Cardiac muscle cell (in vitro differentiated cells and primary cell): ENCODE data around the gene HEPACAM. TPM values are rescaled to one million over a fixed set of nuclear protein-coding genes. Genes with fewer than 3 reads are reported as not detected.

Experiments used
- DNase-seq, 2 donors: peaks; one replicate each; pipeline versions ENCODE4 v3.0.0 to v3.0.0-alpha.2; 2010 to 2017; ENCODE audit warnings: low read depth in 1 of 2, low spot score in 1 of 2
- H3K27ac ChIP-seq: fragments of 200-600 bp; sonication (generic); 2 replicates; pipeline ENCODE4 v1.5.1; 2016
- H3K27me3 ChIP-seq: fragments of 200-600 bp; sonication (generic); 2 replicates; pipeline ENCODE4 v1.6.0; 2016; ENCODE audit warnings: control low read depth
- H3K36me3 ChIP-seq: fragments of 200-600 bp; sonication (generic); 2 replicates; pipeline ENCODE4 v1.5.1; 2016; ENCODE audit warnings: control low read depth
- H3K4me1 ChIP-seq: fragments of 200-600 bp; sonication (generic); 2 replicates; pipeline ENCODE4 v1.8.1; 2017; ENCODE audit warnings: low read depth, mild to moderate bottlenecking, mixed run types
- H3K4me3 ChIP-seq: fragments of 200-600 bp; sonication (generic); 2 replicates; pipeline ENCODE4 v1.5.1; 2016; ENCODE audit warnings: mild to moderate bottlenecking
- H3K9me3 ChIP-seq: fragments of 200-600 bp; sonication (generic); 2 replicates; pipeline ENCODE4 v1.5.1; 2017; ENCODE audit warnings: low read depth, mild to moderate bottlenecking, control low read depth
- polyA plus RNA-seq: library from polyadenylated mRNA; unstranded; fragments of >200 nt; fragmentation: Nextera tagmentation; extraction: Ambion mirVana; gene quantifications from 2 replicates; pipeline ENCODE4 v1.2.1, GENCODE V29; 2016
- total RNA-seq: library from RNA; depleted of rRNA; stranded (reverse); fragments of >200 nt; gene quantifications from 2 replicates; pipeline ENCODE4 v1.2.3, GENCODE V29; 2016
- TF ChIP-seq, protein P1 (sequence below): IDR thresholded peaks from 2 replicates; pipeline ENCODE4 v1.5.1; 2012; ENCODE audit warnings: low read depth, mild to moderate bottlenecking, low read length

Gene HEPACAM
- total and polyA plus RNA-seq, 2 experiments from 2014 or later, result 0.12 TPM; not detected in 1

- Histone ChIP-seq H3K27ac (no peak overlapping the region), H3K4me1 (no peaks in the 10 kb centered on the region), H3K27me3 (peaks cover 34% of the 10 kb centered on the region), H3K9me3 (no peaks in the 10 kb centered on the region), H3K4me3 (no peak overlapping the region), H3K36me3 (no peaks in the 10 kb centered on the region)
- TF ChIP-seq, protein P1, sequence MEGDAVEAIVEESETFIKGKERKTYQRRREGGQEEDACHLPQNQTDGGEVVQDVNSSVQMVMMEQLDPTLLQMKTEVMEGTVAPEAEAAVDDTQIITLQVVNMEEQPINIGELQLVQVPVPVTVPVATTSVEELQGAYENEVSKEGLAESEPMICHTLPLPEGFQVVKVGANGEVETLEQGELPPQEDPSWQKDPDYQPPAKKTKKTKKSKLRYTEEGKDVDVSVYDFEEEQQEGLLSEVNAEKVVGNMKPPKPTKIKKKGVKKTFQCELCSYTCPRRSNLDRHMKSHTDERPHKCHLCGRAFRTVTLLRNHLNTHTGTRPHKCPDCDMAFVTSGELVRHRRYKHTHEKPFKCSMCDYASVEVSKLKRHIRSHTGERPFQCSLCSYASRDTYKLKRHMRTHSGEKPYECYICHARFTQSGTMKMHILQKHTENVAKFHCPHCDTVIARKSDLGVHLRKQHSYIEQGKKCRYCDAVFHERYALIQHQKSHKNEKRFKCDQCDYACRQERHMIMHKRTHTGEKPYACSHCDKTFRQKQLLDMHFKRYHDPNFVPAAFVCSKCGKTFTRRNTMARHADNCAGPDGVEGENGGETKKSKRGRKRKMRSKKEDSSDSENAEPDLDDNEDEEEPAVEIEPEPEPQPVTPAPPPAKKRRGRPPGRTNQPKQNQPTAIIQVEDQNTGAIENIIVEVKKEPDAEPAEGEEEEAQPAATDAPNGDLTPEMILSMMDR, result no peak
- DNase-seq, result no peak
Measured at GRCh38 chr11:124877631-124877909, 58.3 kb downstream of the HEPACAM start.

- no peaks in the 10 kb centered on the region for H3K9me3 ChIP-seq
- DNase-seq, result no peak
- H3K27ac ChIP-seq, result no peak overlapping the region
- TF ChIP-seq, protein P1, result no peak
- no peaks in the 10 kb centered on the region for H3K36me3 ChIP-seq
- H3K4me3 ChIP-seq, result peak overlapping the region; percentile 38
- H3K4me1 ChIP-seq, result no peaks in the 10 kb centered on the region
- H3K27me3 ChIP-seq, result peaks cover 40% of the 10 kb centered on the region
Measured at GRCh38 chr11:124876818-124877630, 58.8 kb downstream of the HEPACAM start.

GRCh38 chr11:124875943-124876817, 59.7 kb downstream of the HEPACAM start:
- H3K27ac ChIP-seq, result no peak overlapping the region
- TF ChIP-seq, protein P1, result peak; percentile 67
- H3K27me3 ChIP-seq, result peaks cover 48% of the 10 kb centered on the region
- no peaks in the 10 kb centered on the region for H3K36me3 ChIP-seq
- peak; percentile 89 to 98 for DNase-seq
- H3K4me3 ChIP-seq, result peak overlapping the region; percentile 38
- no peaks in the 10 kb centered on the region for H3K4me1 ChIP-seq
- H3K9me3 ChIP-seq, result no peaks in the 10 kb centered on the region

DNA sequence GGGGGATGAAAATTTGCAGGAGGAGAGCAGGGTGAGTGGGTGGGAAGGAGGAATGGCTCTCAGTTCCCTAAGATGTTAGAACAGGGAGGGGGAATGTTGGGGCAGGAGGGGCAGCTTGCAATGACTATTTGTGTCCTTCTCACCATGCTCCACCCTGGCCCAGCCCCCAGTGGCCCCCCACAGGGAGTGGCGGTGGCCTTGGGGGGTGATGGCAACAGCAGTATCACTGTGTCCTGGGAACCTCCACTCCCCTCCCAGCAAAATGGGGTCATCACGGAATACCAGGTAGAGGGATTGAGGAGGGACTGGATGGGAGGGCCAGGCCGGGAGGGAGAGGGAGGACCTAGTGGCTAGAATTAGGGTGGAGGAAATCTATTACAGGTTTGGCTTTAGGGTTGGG, 60.4 kb downstream of the HEPACAM start:
- peaks cover 56% of the 10 kb centered on the region for H3K27me3 ChIP-seq
- no peak for DNase-seq
- TF ChIP-seq, protein P1, result no peak

DNA sequence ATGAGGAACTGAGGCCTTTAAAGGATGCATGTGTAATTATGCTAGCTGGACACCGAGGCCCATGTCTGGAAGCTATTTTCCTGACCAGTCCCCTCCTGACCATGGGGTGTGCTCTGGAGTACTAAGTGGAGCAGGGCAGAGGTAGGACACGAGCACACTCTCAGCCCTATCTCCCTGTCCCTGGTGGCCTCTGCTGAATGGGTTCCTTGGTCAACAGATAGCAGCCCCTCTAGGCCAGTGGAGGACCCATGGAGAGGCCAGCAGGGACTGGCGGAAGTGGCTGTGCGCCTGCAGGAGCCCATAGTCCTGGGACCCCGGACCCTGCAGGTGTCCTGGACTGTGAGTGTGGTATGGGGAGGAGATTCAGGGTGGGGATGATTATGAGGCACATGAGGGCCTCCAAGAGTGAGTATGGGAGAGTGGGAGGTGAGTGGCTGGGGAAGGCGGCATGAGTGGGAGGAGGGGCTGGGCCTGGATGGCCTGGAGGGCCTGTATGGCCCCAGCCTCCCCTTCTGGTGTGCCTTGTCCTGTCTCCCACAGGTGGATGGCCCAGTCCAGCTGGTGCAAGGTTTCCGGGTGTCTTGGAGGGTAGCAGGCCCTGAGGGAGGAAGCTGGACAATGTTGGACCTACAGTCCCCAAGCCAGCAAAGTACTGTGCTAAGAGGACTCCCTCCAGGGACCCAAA, 61.1 kb downstream of the HEPACAM start:
- no peak overlapping the region for H3K4me3 ChIP-seq
- H3K9me3 ChIP-seq, result no peaks in the 10 kb centered on the region
- peaks cover 63% of the 10 kb centered on the region for H3K27me3 ChIP-seq
- TF ChIP-seq, protein P1, result no peak
- no peak for DNase-seq
- H3K36me3 ChIP-seq, result no peaks in the 10 kb centered on the region
- no peak overlapping the region for H3K27ac ChIP-seq
- H3K4me1 ChIP-seq, result no peaks in the 10 kb centered on the region

More for the DNA sequence above, 60.4 kb downstream of the HEPACAM start:
- H3K4me1 ChIP-seq, result no peaks in the 10 kb centered on the region
- no peaks in the 10 kb centered on the region for H3K36me3 ChIP-seq
- no peak overlapping the region for H3K27ac ChIP-seq
- H3K9me3 ChIP-seq, result no peaks in the 10 kb centered on the region
- H3K4me3 ChIP-seq, result no peak overlapping the region
